Activated CD4-positive, alpha-beta T cell treated with anti-CD3 and anti-CD28 coated beads for 36 hours (primary cell): Measurements from ENCODE around the gene NPC2. TPM values are rescaled to one million over a fixed set of nuclear protein-coding genes. Genes with fewer than 3 reads are reported as not detected.
A peak's percentile ranks its signal among the peaks of the same experiment; 100 is the strongest.
"Not testable (repeated sequence)": the region's sequence is repeated elsewhere in the genome, so short reads cannot be mapped to it uniquely, and the experiment has no call there.

Source experiments
- ATAC-seq: fragments of 200-7000 bp; cut with Tn5 transposase; one replicate; pipeline ENCODE4 v1.10.0; 2021; ENCODE audit warnings: mild to moderate bottlenecking, moderate library complexity
- CTCF ChIA-PET: fragments of 350-600 bp; sonication (Branson Sonifier 250); formaldehyde crosslinking; loops from one replicate; lab custom pipeline; 2021; ENCODE audit warnings: antibody characterized with exemption; lab: Charles Lee
- POLR2A ChIA-PET: fragments of 350-600 bp; sonication (Branson Sonifier 250); formaldehyde crosslinking; loops from one replicate; lab custom pipeline; 2021; ENCODE audit warnings: antibody characterized with exemption, inconsistent platforms; lab: Charles Lee
- DNase-seq: peaks from one replicate; pipeline ENCODE4 v3.0.0-alpha.2; 2020
- H3K27ac Mint-ChIP-seq: one replicate; pipeline ENCODE4 v1.8.0; 2021; ENCODE audit warnings: mixed read lengths
- H3K27me3 Mint-ChIP-seq: one replicate; pipeline ENCODE4 v1.8.0; 2021; ENCODE audit warnings: mixed read lengths
- H3K36me3 Mint-ChIP-seq: one replicate; pipeline ENCODE4 v1.8.0; 2021; ENCODE audit warnings: low read depth, mixed read lengths
- H3K4me1 Mint-ChIP-seq: one replicate; pipeline ENCODE4 v1.8.0; 2021; ENCODE audit warnings: mixed read lengths
- H3K4me3 Mint-ChIP-seq: one replicate; pipeline ENCODE4 v1.8.0; 2021; ENCODE audit warnings: mild to moderate bottlenecking, moderate library complexity, mixed read lengths
- H3K9me3 Mint-ChIP-seq: one replicate; pipeline ENCODE4 v1.8.0; 2021; ENCODE audit warnings: low read depth, mixed read lengths
- intact Hi-C, 2 experiments: fragments of 100-400 bp; cut with DNase I in 1 of 2; cut with micrococcal nuclease in 1 of 2; formaldehyde crosslinking; loops; one replicate each; pipeline versions ENCODE4 v1.14.2 to v1.15.1; 2022 to 2024; cut with DNase I, micrococcal nuclease
- total RNA-seq, 2 experiments: library from RNA; stranded (reverse); gene quantifications; one replicate each; pipeline ENCODE4 v1.2.3, GENCODE V29; 2021

The NPC2 gene
- 10 to 100 TPM; 27.3 to 56.9 TPM for total RNA-seq

DNA sequence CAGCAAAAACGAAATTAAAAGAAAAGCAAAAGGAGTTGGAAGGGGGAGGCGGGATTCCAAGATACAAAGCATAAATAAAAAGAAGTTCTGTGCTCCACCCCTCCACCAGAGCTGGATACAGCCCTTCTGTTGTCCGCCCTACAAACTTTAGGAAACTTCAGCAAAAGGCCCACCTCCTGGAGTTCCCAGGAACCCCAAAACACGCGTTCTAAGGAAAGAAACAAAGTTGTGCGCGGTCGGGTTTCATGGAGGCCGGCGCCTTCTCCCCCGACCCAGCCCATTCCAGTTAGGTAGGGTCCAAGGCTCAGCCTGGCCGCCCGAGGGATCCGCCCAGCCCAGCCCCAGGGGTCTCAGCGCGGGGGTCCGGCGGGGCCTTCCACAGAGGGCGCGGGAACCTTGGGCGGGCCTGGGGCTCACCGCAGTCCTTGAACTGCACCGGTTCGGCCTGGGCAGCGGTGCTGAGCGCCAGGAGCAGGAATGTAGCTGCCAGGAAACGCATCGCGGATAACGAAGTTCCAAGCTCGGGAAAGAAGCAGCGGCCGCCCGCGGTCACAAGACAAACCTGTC, at the start of gene NPC2:
Gene NPC2, minus strand, starts transcription at position 530 of the 567 bp plus-strand sequence. Its CDS starts 31 bp downstream, at position 499.
- POLR2A ChIA-PET, result interaction anchor here (0.6 to 0.9 kb wide), 6 partner anchors 126 to 1492 kb away, joined by 3 to 5 read pairs (median 4); partner anchors contain the start of gene ABCD4

DNA sequence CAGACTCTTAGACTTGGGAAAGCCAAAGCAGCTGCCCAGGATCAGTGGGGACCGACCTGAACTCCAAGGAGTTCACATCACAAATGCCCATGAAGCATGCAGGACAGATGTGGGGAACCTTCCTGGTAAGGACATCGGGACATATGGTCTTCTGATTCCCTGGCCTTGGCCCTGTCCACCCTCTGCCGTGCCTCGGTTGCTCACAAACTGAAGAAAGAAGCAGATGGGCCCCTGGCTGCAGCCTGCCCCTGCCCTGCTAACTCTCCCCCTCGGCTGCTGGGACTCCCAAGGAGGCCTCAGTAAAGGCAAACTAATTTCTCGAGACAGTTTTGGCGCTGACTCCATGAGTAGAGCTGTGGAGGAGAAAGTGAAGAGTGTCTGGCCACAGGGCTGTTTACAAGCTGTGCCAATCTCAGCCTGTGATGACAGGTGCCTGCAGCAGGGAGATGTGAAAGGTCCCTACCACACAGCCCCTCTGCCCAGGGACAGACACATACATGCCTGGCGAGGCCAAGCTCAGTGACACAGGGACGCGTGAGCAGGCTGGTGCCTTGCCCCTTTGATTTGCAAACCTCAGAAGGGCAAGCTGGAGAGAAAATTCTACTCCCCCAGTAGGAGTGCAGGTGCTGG, 49.1 kb upstream of the NPC2 start:
- H3K4me3 Mint-ChIP-seq, result no peak overlapping the region
- CTCF ChIA-PET, result interaction anchor here (1.1 kb wide), 1 partner anchor 67 kb away, joined by 3 read pairs; no protein-coding TSS in a partner anchor

More for the DNA sequence above, at the start of gene NPC2:
- Mint-ChIP-seq H3K27ac (peak within 1 kb of the TSS; percentile 89), H3K9me3 (no peaks in the 10 kb centered on the region), H3K4me3 (no peak within 1 kb of the TSS), H3K36me3 (peaks cover 8% of the 10 kb centered on the region), H3K4me1 (peaks cover 23% of the 10 kb centered on the region), H3K27me3 (no peaks in the 10 kb centered on the region)
- CTCF ChIA-PET, result interaction anchor here (0.6 to 1.5 kb wide), 7 partner anchors 46 to 1227 kb away, joined by 3 to 9 read pairs (median 3); partner anchors contain the start of gene LTBP2
- DNase-seq, result no peak
- intact Hi-C loops, result loop anchor here (1.0 to 10.0 kb wide), 18 partner anchors 66 to 683 kb away; partner anchors contain the start of genes ABCD4 (in 1 of the 2), ACYP1 (in 1 of the 2), ALDH6A1 (in 1 of the 2) and AREL1 (in 1 of the 2)
- ATAC-seq, result no peak

GRCh38 chr14:74541225-74541624, 48.1 kb upstream of the NPC2 start:
- ChIA-PET CTCF (interaction anchor here (1.5 kb wide), 1 partner anchor 9 kb away, joined by 3 read pairs; no protein-coding TSS in a partner anchor), POLR2A (interaction anchor here (0.6 kb wide), 1 partner anchor 51 kb away, joined by 3 read pairs; no protein-coding TSS in a partner anchor)
- Mint-ChIP-seq H3K36me3 (no peaks in the 10 kb centered on the region), H3K27me3 (no peaks in the 10 kb centered on the region), H3K4me3 (no peak overlapping the region), H3K4me1 (no peaks in the 10 kb centered on the region), H3K9me3 (no peaks in the 10 kb centered on the region), H3K27ac (no peak overlapping the region)
- DNase-seq (no peak), ATAC-seq (no peak)
- intact Hi-C loops, result no loop called here

More for the DNA sequence above, 49.1 kb upstream of the NPC2 start:
- POLR2A ChIA-PET, result interaction anchor here (0.6 kb wide), 1 partner anchor 52 kb away, joined by 3 read pairs; no protein-coding TSS in a partner anchor
- Mint-ChIP-seq H3K27me3 (no peaks in the 10 kb centered on the region), H3K27ac (no peak overlapping the region), H3K36me3 (no peaks in the 10 kb centered on the region), H3K4me1 (no peaks in the 10 kb centered on the region), H3K9me3 (no peaks in the 10 kb centered on the region)
- ATAC-seq (no peak), DNase-seq (no peak)
- intact Hi-C loops, result no loop called here

GRCh38 chr14:74539503-74539902, 46.4 kb upstream of the NPC2 start:
- H3K4me3 Mint-ChIP-seq, result no peak overlapping the region
- H3K9me3 Mint-ChIP-seq, result no peaks in the 10 kb centered on the region
- no peak overlapping the region for H3K27ac Mint-ChIP-seq
- no peak for ATAC-seq
- H3K36me3 Mint-ChIP-seq, result no peaks in the 10 kb centered on the region
- CTCF ChIA-PET, result interaction anchor here (0.7 to 1.0 kb wide), 3 partner anchors 60 to 178 kb away, joined by 3 read pairs; partner anchors contain the start of gene LTBP2
- intact Hi-C loops, result no loop called here
- no peak for DNase-seq
- POLR2A ChIA-PET, result no interaction called here
- H3K4me1 Mint-ChIP-seq, result no peaks in the 10 kb centered on the region
- H3K27me3 Mint-ChIP-seq, result no peaks in the 10 kb centered on the region

- H3K4me1 Mint-ChIP-seq, result no peaks in the 10 kb centered on the region
- ATAC-seq (no peak), DNase-seq (no peak)
- H3K36me3 Mint-ChIP-seq, result no peaks in the 10 kb centered on the region
- no peak overlapping the region for H3K4me3 Mint-ChIP-seq
- CTCF ChIA-PET, result interaction anchor here (0.6 to 0.8 kb wide), 3 partner anchors 46 to 177 kb away, joined by 3 read pairs; no protein-coding TSS in a partner anchor
- POLR2A ChIA-PET, result no interaction called here
- intact Hi-C loops, result no loop called here
- H3K27ac Mint-ChIP-seq, result no peak overlapping the region
- H3K27me3 Mint-ChIP-seq, result no peaks in the 10 kb centered on the region
- H3K9me3 Mint-ChIP-seq, result no peaks in the 10 kb centered on the region
These were observed 45.6 kb upstream of the NPC2 start for GRCh38 chr14:74538411-74539391.

DNA sequence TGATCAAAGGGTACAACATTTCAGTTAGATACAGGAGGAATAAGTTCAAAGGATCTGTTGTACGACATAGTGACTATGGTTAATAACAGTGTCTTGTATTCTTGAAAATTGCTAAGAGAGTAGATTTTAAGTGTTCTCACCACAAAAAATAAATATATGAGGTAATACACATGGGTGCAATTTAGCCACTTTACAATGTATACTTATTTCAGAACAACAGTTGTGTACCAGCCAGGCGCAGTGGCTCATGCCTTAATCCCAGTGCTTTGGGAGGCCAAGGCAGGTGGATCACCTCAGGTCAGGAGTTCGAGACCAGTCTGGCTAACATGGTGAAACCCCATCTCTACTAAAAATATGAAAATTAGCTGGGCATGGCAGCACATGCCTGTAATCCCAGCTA, 43.2 kb upstream of the NPC2 start:
- H3K27me3 Mint-ChIP-seq, POLR2A ChIA-PET, H3K27ac Mint-ChIP-seq, intact Hi-C loops, DNase-seq, H3K4me3 Mint-ChIP-seq, H3K36me3 Mint-ChIP-seq, ATAC-seq, H3K4me1 Mint-ChIP-seq, H3K9me3 Mint-ChIP-seq, CTCF ChIA-PET: not testable (repeated sequence)

DNA sequence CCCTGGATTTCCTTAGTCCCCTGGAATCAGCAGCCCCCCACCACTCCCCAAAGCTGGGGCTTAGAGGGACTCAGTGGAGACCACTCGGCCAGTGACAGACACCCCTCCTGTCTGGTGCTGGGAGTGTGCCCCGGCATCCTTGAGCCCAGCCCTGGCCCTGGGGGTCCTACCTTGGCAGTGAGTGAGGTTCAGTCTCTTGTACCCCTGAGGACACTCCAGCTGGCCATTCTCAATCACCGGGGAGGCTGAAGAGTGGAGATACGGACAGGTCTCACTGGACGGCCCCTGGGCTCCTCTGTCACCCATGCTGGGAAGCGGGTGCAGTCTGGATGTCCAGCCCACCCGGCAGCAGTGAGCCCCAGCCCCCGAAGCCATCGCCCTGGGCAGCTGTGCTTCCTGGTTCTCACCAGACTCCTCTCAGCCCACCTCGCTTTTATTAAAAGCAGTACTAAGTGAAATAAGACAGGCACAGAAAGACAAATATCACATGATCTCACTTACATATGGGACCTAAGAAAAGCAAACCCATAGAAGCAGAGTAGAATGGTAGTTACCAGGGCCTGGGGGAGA, 42.7 kb upstream of the NPC2 start:
- ChIA-PET CTCF (no interaction called here), POLR2A (no interaction called here)
- Mint-ChIP-seq H3K4me3 (no peak overlapping the region), H3K9me3 (no peaks in the 10 kb centered on the region), H3K4me1 (peaks cover 2% of the 10 kb centered on the region), H3K27me3 (no peaks in the 10 kb centered on the region), H3K27ac (no peak overlapping the region), H3K36me3 (no peaks in the 10 kb centered on the region)
- ATAC-seq, result no peak
- DNase-seq, result no peak
- intact Hi-C loops, result no loop called here

DNA sequence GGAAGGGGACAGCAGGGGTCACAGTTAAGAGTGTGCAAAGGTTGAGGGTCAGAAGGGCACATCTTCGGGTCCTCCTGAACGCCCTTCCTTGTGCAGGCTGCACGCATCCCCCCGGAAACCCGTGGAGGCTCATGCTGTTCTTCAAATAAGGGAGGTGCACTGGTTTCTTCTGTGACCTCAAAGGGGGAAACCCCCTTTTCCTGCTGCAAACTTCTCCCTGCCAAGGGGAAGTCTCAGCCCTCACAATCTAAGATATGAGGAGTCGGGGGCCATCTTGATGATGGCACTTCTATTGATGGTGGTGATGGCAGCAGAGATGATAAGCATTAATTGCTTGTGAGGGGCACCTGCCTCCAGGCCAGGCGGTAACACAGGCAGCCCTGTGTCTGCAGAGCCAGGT, 40.5 kb upstream of the NPC2 start:
- H3K9me3 Mint-ChIP-seq, result no peaks in the 10 kb centered on the region
- H3K36me3 Mint-ChIP-seq, result no peaks in the 10 kb centered on the region
- CTCF ChIA-PET, result interaction anchor here (1.1 kb wide), 1 partner anchor 8 kb away, joined by 4 read pairs; no protein-coding TSS in a partner anchor
- DNase-seq (no peak), ATAC-seq (no peak)
- H3K4me3 Mint-ChIP-seq, result no peak overlapping the region
- POLR2A ChIA-PET, result no interaction called here
- no peak overlapping the region for H3K27ac Mint-ChIP-seq
- intact Hi-C loops, result no loop called here
- no peaks in the 10 kb centered on the region for H3K27me3 Mint-ChIP-seq
- peaks cover 2% of the 10 kb centered on the region for H3K4me1 Mint-ChIP-seq

- CTCF ChIA-PET, result interaction anchor here (0.9 kb wide), 1 partner anchor 9 kb away, joined by 3 read pairs; no protein-coding TSS in a partner anchor
These were observed 39.1 kb upstream of the NPC2 start for GRCh38 chr14:74532246-74532645.

DNA sequence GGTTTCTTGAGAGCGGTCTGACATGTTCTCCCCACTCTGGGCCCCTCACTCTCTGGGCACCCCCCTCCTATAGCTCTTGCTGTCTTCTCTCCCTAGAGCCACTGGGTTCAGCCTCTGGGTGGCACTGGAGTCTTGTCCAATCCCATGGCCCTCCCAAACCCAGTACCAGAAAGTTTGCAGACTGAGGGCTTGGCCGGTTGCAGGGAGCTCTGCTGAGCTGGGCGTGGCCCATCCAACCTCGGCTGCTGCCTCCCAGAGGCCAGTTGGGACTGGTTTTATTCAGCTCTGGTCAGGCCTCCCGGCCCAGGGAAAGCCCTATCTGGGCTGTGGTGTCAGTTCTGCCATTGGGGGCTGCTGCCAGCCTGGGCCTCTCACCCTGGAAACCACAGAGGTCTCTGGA, 38.4 kb upstream of the NPC2 start:
- no peak overlapping the region for H3K4me3 Mint-ChIP-seq
- DNase-seq (peak; percentile 14), ATAC-seq (peak; percentile 44)
- no peaks in the 10 kb centered on the region for H3K27me3 Mint-ChIP-seq
- ChIA-PET CTCF (interaction anchor here (0.5 kb wide), 1 partner anchor 485 kb away, joined by 3 read pairs; no protein-coding TSS in a partner anchor), POLR2A (no interaction called here)
- H3K27ac Mint-ChIP-seq, result no peak overlapping the region
- no peaks in the 10 kb centered on the region for H3K9me3 Mint-ChIP-seq
- H3K36me3 Mint-ChIP-seq, result no peaks in the 10 kb centered on the region
- peaks cover 2% of the 10 kb centered on the region for H3K4me1 Mint-ChIP-seq
- intact Hi-C loops, result no loop called here

More at GRCh38 chr14:74532246-74532645, 39.1 kb upstream of the NPC2 start:
- intact Hi-C loops, result no loop called here
- Mint-ChIP-seq H3K9me3 (no peaks in the 10 kb centered on the region), H3K27ac (no peak overlapping the region), H3K4me1 (peaks cover 2% of the 10 kb centered on the region), H3K4me3 (no peak overlapping the region), H3K36me3 (no peaks in the 10 kb centered on the region), H3K27me3 (no peaks in the 10 kb centered on the region)
- DNase-seq (no peak), ATAC-seq (no peak)
- POLR2A ChIA-PET, result no interaction called here
